ENCODE data around the gene CCDC157. TPM values are rescaled to one million over a fixed set of nuclear protein-coding genes. Genes with fewer than 3 reads are reported as not detected.

CCDC157 gene
- total and polyA plus RNA-seq, 10 of the 15 experiments (the other 5 are each of a cell fraction or from before 2014, with no cell fraction given): 0.10 to 2.8 (median 1.2) TPM

DNA sequence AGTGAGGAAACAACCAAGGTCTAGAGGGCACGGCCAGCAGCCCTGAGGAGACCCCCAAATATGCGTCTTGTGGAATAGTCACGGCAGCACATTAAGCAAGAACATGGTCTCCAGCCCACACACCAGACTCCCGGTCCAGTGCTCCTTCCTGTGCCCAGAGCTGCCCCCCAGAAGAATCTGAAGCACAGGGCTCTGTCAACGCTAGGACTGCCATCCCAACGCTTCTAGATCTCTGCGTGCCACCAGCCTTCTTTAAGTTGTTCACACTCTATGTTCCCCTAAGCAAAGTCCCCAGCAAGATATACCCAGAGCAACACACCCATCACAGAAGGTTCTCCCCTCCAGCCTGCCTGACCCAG, 36.5 kb downstream of the CCDC157 start:
- peaks cover 2% of the 10 kb centered on the region; the same call in 2 of the 3 replicates for H3K9me3 ChIP-seq (replicated peaks; ENCODE audit: control insufficient read depth, insufficient read depth, low read length)
- ChIA-PET SMC1A (ENCODE audit: uncharacterized antibody, unreplicated experiment) (interaction anchor here (1.3 to 14.7 kb wide), 5 partner anchors 9 to 105 kb away, joined by 3 to 201 read pairs (median 27); partner anchors contain the start of genes CASTOR1 and MTFP1), RAD21 (ENCODE audit: unreplicated experiment) (interaction anchor here (1.2 to 13.8 kb wide), 4 partner anchors 30 to 104 kb away, joined by 3 to 277 read pairs (median 71); partner anchors contain the start of genes CASTOR1 and MTFP1), POLR2A (interaction anchor here (4.4 to 5.1 kb wide), 2 partner anchors 31 to 105 kb away, joined by 24 to 60 read pairs; partner anchors contain the start of genes CASTOR1 and MTFP1), CTCF (interaction anchor here (0.7 to 10.5 kb wide), 4 partner anchors 12 to 291 kb away, joined by 3 to 172 read pairs (median 8); partner anchors contain the start of gene MTFP1)
- peak overlapping the region; percentile 54; the same call in 1 of the 2 replicates for H3K4me3 ChIP-seq
- no peak for FAIRE-seq
- peaks cover 26% of the 10 kb centered on the region for H3K4me1 ChIP-seq (ENCODE audit: control insufficient read depth, insufficient read depth, low read length)
- in situ Hi-C loops (cut with MboI) (loop anchor here (5.0 kb wide), 2 partner anchors 89 to 286 kb away; no protein-coding TSS in a partner anchor), intact Hi-C loops (cut with micrococcal nuclease; ENCODE audit: unreplicated experiment) (no loop called here)
- no peak for ATAC-seq
- H3K9ac ChIP-seq (ENCODE audit: control insufficient read depth, insufficient read depth, low read length): no peak overlapping the region; the same call in 1 of the 2 replicates
- peak overlapping the region; percentile 83 for H3K4me2 ChIP-seq (ENCODE audit: control insufficient read depth, insufficient read depth)
- peaks cover 2 to 8% of the 10 kb centered on the region in 2 experiments for H3K27me3 ChIP-seq (replicated peaks in 1 of 2; ENCODE audit: control insufficient read depth in 2 of 2, insufficient read depth in 2 of 2, low read length in 1 of 2)
- TF ChIP-seq NRF1 (conservative IDR thresholded peaks at IDR 0.05; ENCODE audit: low read depth, low read length) (no peak), HDAC2 (IDR thresholded peaks at IDR 0.05) (no peak), EED (IDR thresholded peaks at IDR 0.05; ENCODE audit: low read depth) (no peak), CBX5 (IDR thresholded peaks at IDR 0.05; ENCODE audit: low read depth) (no peak), NFIC (IDR thresholded peaks at IDR 0.05; ENCODE audit: low read depth, low read length) (no peak), IKZF2 (IDR thresholded peaks at IDR 0.05) (no peak), NFXL1 (IDR thresholded peaks at IDR 0.05; ENCODE audit: borderline replicate concordance) (no peak), TBL1XR1 (IDR thresholded peaks at IDR 0.05; ENCODE audit: low read depth, low read length) (no peak), ZBED1 (IDR thresholded peaks at IDR 0.05; ENCODE audit: borderline replicate concordance) (no peak), SUPT20H (IDR thresholded peaks at IDR 0.05; ENCODE audit: borderline replicate concordance, control insufficient read depth, low read depth, low read length) (no peak)
- TF ChIP-seq, protein P1, sequence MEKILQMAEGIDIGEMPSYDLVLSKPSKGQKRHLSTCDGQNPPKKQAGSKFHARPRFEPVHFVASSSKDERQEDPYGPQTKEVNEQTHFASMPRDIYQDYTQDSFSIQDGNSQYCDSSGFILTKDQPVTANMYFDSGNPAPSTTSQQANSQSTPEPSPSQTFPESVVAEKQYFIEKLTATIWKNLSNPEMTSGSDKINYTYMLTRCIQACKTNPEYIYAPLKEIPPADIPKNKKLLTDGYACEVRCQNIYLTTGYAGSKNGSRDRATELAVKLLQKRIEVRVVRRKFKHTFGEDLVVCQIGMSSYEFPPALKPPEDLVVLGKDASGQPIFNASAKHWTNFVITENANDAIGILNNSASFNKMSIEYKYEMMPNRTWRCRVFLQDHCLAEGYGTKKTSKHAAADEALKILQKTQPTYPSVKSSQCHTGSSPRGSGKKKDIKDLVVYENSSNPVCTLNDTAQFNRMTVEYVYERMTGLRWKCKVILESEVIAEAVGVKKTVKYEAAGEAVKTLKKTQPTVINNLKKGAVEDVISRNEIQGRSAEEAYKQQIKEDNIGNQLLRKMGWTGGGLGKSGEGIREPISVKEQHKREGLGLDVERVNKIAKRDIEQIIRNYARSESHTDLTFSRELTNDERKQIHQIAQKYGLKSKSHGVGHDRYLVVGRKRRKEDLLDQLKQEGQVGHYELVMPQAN (conservative IDR thresholded peaks at IDR 0.05): no peak
- TF ChIP-seq, protein P2, sequence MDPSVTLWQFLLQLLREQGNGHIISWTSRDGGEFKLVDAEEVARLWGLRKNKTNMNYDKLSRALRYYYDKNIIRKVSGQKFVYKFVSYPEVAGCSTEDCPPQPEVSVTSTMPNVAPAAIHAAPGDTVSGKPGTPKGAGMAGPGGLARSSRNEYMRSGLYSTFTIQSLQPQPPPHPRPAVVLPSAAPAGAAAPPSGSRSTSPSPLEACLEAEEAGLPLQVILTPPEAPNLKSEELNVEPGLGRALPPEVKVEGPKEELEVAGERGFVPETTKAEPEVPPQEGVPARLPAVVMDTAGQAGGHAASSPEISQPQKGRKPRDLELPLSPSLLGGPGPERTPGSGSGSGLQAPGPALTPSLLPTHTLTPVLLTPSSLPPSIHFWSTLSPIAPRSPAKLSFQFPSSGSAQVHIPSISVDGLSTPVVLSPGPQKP (IDR thresholded peaks at IDR 0.05; ENCODE audit: low read depth, low read length): no peak
- H2AFZ ChIP-seq (ENCODE audit: control insufficient read depth, low read depth, low read length): no peak overlapping the region
- DNase-seq (ENCODE audit: low read depth, low spot score): no peak
- H3K79me2 ChIP-seq (ENCODE audit: control insufficient read depth, insufficient read depth, low read length): no peaks in the 10 kb centered on the region
- BruUV-seq (replicated peaks): no TSS peak
- H3K27ac ChIP-seq (ENCODE audit: control insufficient read depth, insufficient read depth): peak overlapping the region; percentile 61; the same call in 1 of the 2 replicates
- H4K20me1 ChIP-seq (ENCODE audit: control insufficient read depth, insufficient read depth): no peaks in the 10 kb centered on the region
- no peaks in the 10 kb centered on the region for H3K36me3 ChIP-seq (ENCODE audit: control insufficient read depth in 2 of 2, insufficient read depth in 2 of 2, low read length in 1 of 2)
- 75% methylated on average over 7 of the region's 7 CpGs for WGBS (ENCODE audit: insufficient coverage, insufficient replicate concordance, low lambda C conversion rate, missing lambda C conversion rate)
